Keratinocyte (primary cell): ENCODE measurements around the gene PIGZ. TPM values are rescaled to one million over a fixed set of nuclear protein-coding genes. Genes with fewer than 3 reads are reported as not detected.

ENCODE experiments used
- DNase-seq: peaks from one replicate; pipeline ENCODE4 v3.0.0-alpha.2; 2011; ENCODE audit warnings: low read depth, missing footprints, low spot score
- FAIRE-seq: peaks from 2 replicates; lab custom pipeline; 2011; peaks lifted over from hg19 to GRCh38; lab: Jason Lieb, UNC
- H2AFZ ChIP-seq: 2 replicates; pipeline ENCODE4 v1.6.0; 2012; ENCODE audit warnings: low read length, control low read depth, inconsistent platforms; ENCODE audit not compliant: control insufficient read depth
- H3K27ac ChIP-seq: 2 replicates; pipeline ENCODE4 v1.5.1; 2011; ENCODE audit warnings: low read length; ENCODE audit not compliant: control insufficient read depth, insufficient read depth
- H3K27me3 ChIP-seq: 3 replicates; pipeline ENCODE4 v1.6.0; 2011; ENCODE audit warnings: low read length; ENCODE audit not compliant: control insufficient read depth, insufficient read depth; ENCODE audit errors: extremely low read depth
- H3K36me3 ChIP-seq, 2 experiments: 2 replicates in 1 of 2; 3 replicates in 1 of 2; pipeline ENCODE4 v1.5.1; 2011; ENCODE audit warnings: low read length in 2 of 2, mild to moderate bottlenecking in 1 of 2; ENCODE audit not compliant: control insufficient read depth in 2 of 2, insufficient read depth in 2 of 2; ENCODE audit errors: extremely low read depth in 1 of 2
- H3K4me1 ChIP-seq: 3 replicates; pipeline ENCODE4 v1.5.1; 2011; ENCODE audit warnings: low read length; ENCODE audit not compliant: control insufficient read depth, insufficient read depth; ENCODE audit errors: extremely low read depth
- H3K4me2 ChIP-seq: 3 replicates; pipeline ENCODE4 v1.6.0; 2011; ENCODE audit warnings: low read depth, low read length; ENCODE audit not compliant: control insufficient read depth, insufficient read depth; ENCODE audit errors: extremely low read depth
- H3K4me3 ChIP-seq, 3 experiments: fragments of 200-600 bp in 1 of 3; sonication (generic) in 1 of 3; 2 replicates in 2 of 3; 3 replicates in 1 of 3; pipeline ENCODE4 v1.5.1; 2011 to 2016; ENCODE audit warnings: low read length in 3 of 3, mild to moderate bottlenecking in 3 of 3, control low read depth in 2 of 3, inconsistent platforms in 1 of 3, low read depth in 1 of 3, mixed read lengths in 1 of 3, mixed run types in 1 of 3, moderate library complexity in 1 of 3; ENCODE audit not compliant: control insufficient read depth in 2 of 3, insufficient read depth in 2 of 3; ENCODE audit errors: extremely low read depth in 1 of 3
- H3K79me2 ChIP-seq: 2 replicates; pipeline ENCODE4 v1.6.0; 2012; ENCODE audit warnings: low read length; ENCODE audit not compliant: control insufficient read depth, insufficient read depth
- H3K9ac ChIP-seq: 3 replicates; pipeline ENCODE4 v1.6.0; 2011; ENCODE audit warnings: low read length; ENCODE audit not compliant: control insufficient read depth, insufficient read depth; ENCODE audit errors: extremely low read depth
- H3K9me1 ChIP-seq: 3 replicates; pipeline ENCODE4 v1.6.0; 2011; ENCODE audit warnings: low read length; ENCODE audit not compliant: control insufficient read depth, insufficient read depth; ENCODE audit errors: extremely low read depth
- H3K9me3 ChIP-seq: 2 replicates; pipeline ENCODE4 v1.5.1; 2012; ENCODE audit warnings: low read depth, low read length; ENCODE audit not compliant: control insufficient read depth
- H4K20me1 ChIP-seq: 3 replicates; pipeline ENCODE4 v1.6.0; 2011; ENCODE audit warnings: low read length; ENCODE audit not compliant: control insufficient read depth, insufficient read depth; ENCODE audit errors: extremely low read depth
- EZH2 ChIP-seq: IDR thresholded peaks from one replicate; pipeline ENCODE4 v1.6.1; 2012; ENCODE audit warnings: inconsistent platforms, mild to moderate bottlenecking, low read length, moderate library complexity
- dilution Hi-C: fragments of 300-500 bp; cut with MboI; formaldehyde crosslinking; loops from one replicate; pipeline ENCODE4 v1.7.0; 2020; ENCODE audit warnings: low sequenced_read_pairs; ENCODE audit not compliant: extremely low pct_ligation_motif_present
- polyA plus RNA-seq, 5 experiments: library from polyadenylated mRNA; depleted of rRNA in 3 of 5; stranded (reverse) in 3 of 5; stranded (forward) in 1 of 5; unstranded in 1 of 5; fragments of >200 nt; gene quantifications; 1 replicate in 1 of 5; 2 replicates in 3 of 5; 3 replicates in 1 of 5; pipeline versions ENCODE4 v1.2.1 to v1.2.3, GENCODE V29; 2011 to 2012; ENCODE audit warnings: missing spikeins in 2 of 5, low read depth in 1 of 5, low replicate concordance in 1 of 5
- TF ChIP-seq, protein P1 (sequence below), 3 experiments: IDR thresholded peaks in 1 of 3; conservative IDR thresholded peaks in 1 of 3; optimal IDR thresholded peaks in 1 of 3; 2 replicates in 2 of 3; 3 replicates in 1 of 3; pipeline versions ENCODE3 to v1.5.1; 2011; ENCODE audit warnings: low read length in 3 of 3, mild to moderate bottlenecking in 3 of 3, moderate library complexity in 2 of 3, control low read depth in 1 of 3, inconsistent platforms in 1 of 3; ENCODE audit not compliant: insufficient read depth in 2 of 3; ENCODE audit errors: extremely low read depth in 1 of 3

PIGZ gene
- polyA plus RNA-seq, 1 donor (not counting 4 experiments of a cell fraction or from before 2014, with no cell fraction given) = 1.4 TPM

DNA sequence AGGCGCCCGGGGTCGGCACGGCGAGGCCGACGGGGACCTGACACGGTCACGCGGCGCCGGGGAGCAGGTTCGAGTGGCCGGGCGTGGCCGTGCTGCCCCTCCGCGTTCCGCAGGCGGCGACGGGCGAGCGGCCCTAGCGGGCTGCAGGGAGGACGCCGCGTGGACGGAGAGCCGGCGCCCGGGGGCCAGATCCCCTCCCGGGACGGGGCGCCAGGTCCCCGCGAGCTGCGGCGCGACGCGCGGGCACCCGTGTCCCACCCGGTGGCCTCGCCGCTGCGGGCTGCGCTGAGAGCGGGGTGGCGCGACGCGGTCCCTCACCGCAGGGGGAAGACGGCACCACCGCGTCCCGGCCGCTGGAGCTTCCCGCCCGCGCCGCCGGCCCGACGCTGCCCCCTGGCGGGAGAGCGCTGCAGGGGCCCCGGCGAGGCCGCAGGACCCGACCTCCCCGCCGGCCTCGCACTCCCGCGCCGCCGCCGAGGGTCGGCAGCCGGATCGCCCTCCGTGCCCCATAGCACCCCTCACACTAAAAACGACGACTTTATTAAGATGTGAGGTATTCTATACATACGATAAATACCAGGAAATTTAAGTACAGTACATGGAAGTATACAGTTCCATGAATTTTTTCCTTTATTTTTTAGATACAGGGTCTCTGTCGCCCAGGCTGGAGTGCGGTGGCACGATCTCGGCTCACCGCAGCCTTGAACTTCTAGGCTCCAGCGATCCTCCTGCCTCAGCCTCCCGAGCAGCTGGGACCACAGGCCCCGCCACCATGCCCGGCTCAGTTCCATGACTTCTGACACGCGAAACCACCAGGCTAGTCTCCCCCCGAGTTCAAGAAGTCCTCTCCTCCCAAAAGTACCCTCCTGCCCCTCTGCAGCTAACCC, 1.3 kb upstream of the PIGZ start:
- FAIRE-seq = no peak
- H3K27ac ChIP-seq = no peak overlapping the region
- no peaks in the 10 kb centered on the region for H3K4me1 ChIP-seq
- peaks cover 0 to 1% of the 10 kb centered on the region in 2 experiments for H3K36me3 ChIP-seq
- H3K9ac ChIP-seq = peak overlapping the region; percentile 62
- H3K4me3 ChIP-seq = peak overlapping the region; percentile 48 to 68 (median 65)
- H4K20me1 ChIP-seq = no peaks in the 10 kb centered on the region
- TF ChIP-seq EZH2 = no peak
- TF ChIP-seq, protein P1, sequence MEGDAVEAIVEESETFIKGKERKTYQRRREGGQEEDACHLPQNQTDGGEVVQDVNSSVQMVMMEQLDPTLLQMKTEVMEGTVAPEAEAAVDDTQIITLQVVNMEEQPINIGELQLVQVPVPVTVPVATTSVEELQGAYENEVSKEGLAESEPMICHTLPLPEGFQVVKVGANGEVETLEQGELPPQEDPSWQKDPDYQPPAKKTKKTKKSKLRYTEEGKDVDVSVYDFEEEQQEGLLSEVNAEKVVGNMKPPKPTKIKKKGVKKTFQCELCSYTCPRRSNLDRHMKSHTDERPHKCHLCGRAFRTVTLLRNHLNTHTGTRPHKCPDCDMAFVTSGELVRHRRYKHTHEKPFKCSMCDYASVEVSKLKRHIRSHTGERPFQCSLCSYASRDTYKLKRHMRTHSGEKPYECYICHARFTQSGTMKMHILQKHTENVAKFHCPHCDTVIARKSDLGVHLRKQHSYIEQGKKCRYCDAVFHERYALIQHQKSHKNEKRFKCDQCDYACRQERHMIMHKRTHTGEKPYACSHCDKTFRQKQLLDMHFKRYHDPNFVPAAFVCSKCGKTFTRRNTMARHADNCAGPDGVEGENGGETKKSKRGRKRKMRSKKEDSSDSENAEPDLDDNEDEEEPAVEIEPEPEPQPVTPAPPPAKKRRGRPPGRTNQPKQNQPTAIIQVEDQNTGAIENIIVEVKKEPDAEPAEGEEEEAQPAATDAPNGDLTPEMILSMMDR (optimal IDR thresholded peaks at IDR 0.05 in 1 of 3, IDR thresholded peaks at IDR 0.05 in 1 of 3, conservative IDR thresholded peaks at IDR 0.05 in 1 of 3; ENCODE audit: extremely low read depth in 1 of 3, insufficient read depth in 2 of 3, low read length in 3 of 3) = peak; percentile 33 to 80 (median 62)
- H3K27me3 ChIP-seq = no peaks in the 10 kb centered on the region
- H3K9me3 ChIP-seq = no peaks in the 10 kb centered on the region
- H2AFZ ChIP-seq = peak overlapping the region; percentile 46
- dilution Hi-C loops = no loop called here
- H3K4me2 ChIP-seq = peak overlapping the region; percentile 87
- no peaks in the 10 kb centered on the region for H3K79me2 ChIP-seq
- H3K9me1 ChIP-seq = no peaks in the 10 kb centered on the region
- no peak for DNase-seq

DNA sequence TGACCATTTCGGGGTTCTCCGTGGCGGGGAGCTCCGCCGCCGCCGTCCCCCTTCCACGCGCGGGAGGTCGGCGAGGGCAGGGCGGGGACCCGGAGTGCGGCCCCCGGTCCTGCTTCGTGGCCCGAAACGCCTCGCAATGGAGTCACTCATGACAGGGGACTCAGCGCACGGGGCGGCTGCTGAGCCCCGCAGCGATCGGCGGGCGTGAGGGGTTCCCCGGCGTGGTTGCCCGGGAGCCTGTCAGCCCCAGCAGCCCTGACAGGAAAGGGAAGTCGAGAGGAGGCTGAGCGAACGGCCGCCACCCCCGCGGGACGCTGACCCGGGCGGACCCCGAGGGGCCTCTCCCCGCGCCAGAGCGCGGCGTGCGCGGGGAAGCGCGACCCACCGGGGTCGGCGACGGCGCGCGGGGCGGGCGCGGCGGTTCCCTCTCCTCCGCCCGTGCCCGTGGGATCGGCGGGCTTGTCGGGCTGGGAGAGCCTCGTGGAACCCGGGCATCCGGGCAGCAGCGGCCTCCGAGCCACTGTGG, 564 bp upstream of the PIGZ start:
- no peaks in the 10 kb centered on the region for H3K79me2 ChIP-seq
- DNase-seq (no peak), FAIRE-seq (no peak)
- peak overlapping the region; percentile 62 for H3K9ac ChIP-seq
- no peaks in the 10 kb centered on the region for H3K9me3 ChIP-seq
- no peaks in the 10 kb centered on the region for H3K27me3 ChIP-seq
- peaks cover 0 to 1% of the 10 kb centered on the region in 2 experiments for H3K36me3 ChIP-seq
- H4K20me1 ChIP-seq = no peaks in the 10 kb centered on the region
- peak overlapping the region; percentile 87 for H3K4me2 ChIP-seq
- dilution Hi-C loops = no loop called here
- peak overlapping the region; percentile 48 to 68 (median 65) for H3K4me3 ChIP-seq
- no peaks in the 10 kb centered on the region for H3K4me1 ChIP-seq
- peak overlapping the region; percentile 66 for H2AFZ ChIP-seq
- TF ChIP-seq, protein P1 (optimal IDR thresholded peaks at IDR 0.05 in 1 of 3, IDR thresholded peaks at IDR 0.05 in 1 of 3, conservative IDR thresholded peaks at IDR 0.05 in 1 of 3; ENCODE audit: extremely low read depth in 1 of 3, insufficient read depth in 2 of 3, low read length in 3 of 3) = no peak
- TF ChIP-seq EZH2 = no peak
- H3K27ac ChIP-seq = no peak overlapping the region
- no peaks in the 10 kb centered on the region for H3K9me1 ChIP-seq
